ENCODE measurements around the gene DLG2.

- TF ChIP-seq POLR2AphosphoS5 (IDR thresholded peaks at IDR 0.05): no peak
- TF ChIP-seq CTCF (IDR thresholded peaks at IDR 0.05): no peak
- no peak for TF ChIP-seq POLR2A (IDR thresholded peaks at IDR 0.05)
Observed at GRCh38 chr11:84514436-84514835, 1112.7 kb downstream of the DLG2 start.
